Left ventricle myocardium inferior (tissue), 1 donor: ENCODE results near the gene CYB5B. TPM values are rescaled to one million over a fixed set of nuclear protein-coding genes. Genes with fewer than 3 reads are reported as not detected.

Source experiments
- DNase-seq: peaks from one replicate; pipeline ENCODE4 v3.0.0-alpha.2; 2020
- H3K27ac ChIP-seq: fragments of 200-600 bp; replicated peaks from 2 replicates; pipeline ENCODE4 v1.8.0; 2021
- H3K27me3 ChIP-seq: fragments of 200-600 bp; 2 replicates; pipeline ENCODE4 v1.8.0; 2021; ENCODE audit warnings: low read depth
- H3K36me3 ChIP-seq: fragments of 200-600 bp; 2 replicates; pipeline ENCODE4 v1.8.0; 2021
- H3K4me1 ChIP-seq: fragments of 200-600 bp; 2 replicates; pipeline ENCODE4 v1.8.0; 2021
- H3K4me3 ChIP-seq: fragments of 200-600 bp; 2 replicates; pipeline ENCODE4 v1.8.0; 2021; ENCODE audit warnings: mild to moderate bottlenecking, moderate library complexity
- H3K9me3 ChIP-seq: fragments of 200-600 bp; replicated peaks from 2 replicates; pipeline ENCODE4 v1.8.0; 2021
- intact Hi-C: fragments of 100-400 bp; cut with micrococcal nuclease; formaldehyde crosslinking; loops from one replicate; pipeline ENCODE4 v1.11.0; 2022
- total RNA-seq: library from RNA; stranded (reverse); fragmentation: NEBNext Ultra II Directional; extraction: Animal tissue kit (Norgen Biotek cat#: 25700); gene quantifications from one replicate; pipeline ENCODE4 v1.2.1, GENCODE V29; 2021
- TF ChIP-seq, protein P1 (sequence below): fragments of 200-600 bp; IDR thresholded peaks from 2 replicates; pipeline ENCODE4 v1.8.0; 2021; ENCODE audit warnings: antibody characterized with exemption, mild to moderate bottlenecking, borderline replicate concordance
- donor health status: DM: no; HTN: yes; CAD: no; lungs with severe emphysema.

Gene CYB5B
- total RNA-seq, 1 donor from 2014 or later, result 69.0 TPM

DNA sequence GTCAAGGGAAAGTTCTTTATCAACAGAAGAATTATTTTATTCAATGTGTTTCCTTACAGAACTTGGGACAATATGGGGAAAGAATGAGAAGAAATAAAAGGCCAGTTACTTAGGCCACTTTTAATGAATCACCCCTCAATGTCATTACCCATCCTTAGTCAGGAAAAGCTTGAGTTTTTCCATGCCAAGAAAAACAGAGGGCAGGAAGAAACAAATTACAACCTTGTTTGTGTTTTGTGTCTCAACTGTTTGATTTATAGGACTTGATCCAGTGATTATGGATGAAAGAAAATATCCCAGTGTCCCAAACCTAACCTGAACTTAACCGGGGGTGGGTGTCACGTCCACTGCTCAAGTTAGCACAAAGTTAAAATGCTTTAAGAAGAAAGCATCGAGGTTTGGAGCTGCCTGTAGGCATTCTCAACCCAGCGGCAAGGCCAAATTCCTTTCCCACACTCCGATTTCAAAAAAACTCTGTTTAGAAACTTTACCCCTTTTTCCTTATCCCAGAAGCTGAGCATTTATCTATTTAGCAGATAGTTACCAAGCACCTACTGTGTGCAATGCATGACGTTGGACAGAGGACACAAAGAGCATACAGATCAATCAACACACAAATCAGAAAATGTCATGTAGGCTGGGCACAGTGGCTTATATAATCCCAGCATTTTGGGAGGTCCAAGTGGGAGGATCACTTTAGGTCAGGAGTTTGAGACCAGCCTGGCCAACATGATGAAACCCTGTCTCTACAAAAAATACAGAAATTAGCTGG, 14.0 kb upstream of the CYB5B start:
- Histone ChIP-seq H3K4me3 (no peak overlapping the region), H3K36me3 (no peaks in the 10 kb centered on the region), H3K9me3 (no peaks in the 10 kb centered on the region), H3K4me1 (peaks cover 24% of the 10 kb centered on the region), H3K27me3 (no peaks in the 10 kb centered on the region), H3K27ac (peak overlapping the region; percentile 41)
- no peak for DNase-seq
- TF ChIP-seq, protein P1, sequence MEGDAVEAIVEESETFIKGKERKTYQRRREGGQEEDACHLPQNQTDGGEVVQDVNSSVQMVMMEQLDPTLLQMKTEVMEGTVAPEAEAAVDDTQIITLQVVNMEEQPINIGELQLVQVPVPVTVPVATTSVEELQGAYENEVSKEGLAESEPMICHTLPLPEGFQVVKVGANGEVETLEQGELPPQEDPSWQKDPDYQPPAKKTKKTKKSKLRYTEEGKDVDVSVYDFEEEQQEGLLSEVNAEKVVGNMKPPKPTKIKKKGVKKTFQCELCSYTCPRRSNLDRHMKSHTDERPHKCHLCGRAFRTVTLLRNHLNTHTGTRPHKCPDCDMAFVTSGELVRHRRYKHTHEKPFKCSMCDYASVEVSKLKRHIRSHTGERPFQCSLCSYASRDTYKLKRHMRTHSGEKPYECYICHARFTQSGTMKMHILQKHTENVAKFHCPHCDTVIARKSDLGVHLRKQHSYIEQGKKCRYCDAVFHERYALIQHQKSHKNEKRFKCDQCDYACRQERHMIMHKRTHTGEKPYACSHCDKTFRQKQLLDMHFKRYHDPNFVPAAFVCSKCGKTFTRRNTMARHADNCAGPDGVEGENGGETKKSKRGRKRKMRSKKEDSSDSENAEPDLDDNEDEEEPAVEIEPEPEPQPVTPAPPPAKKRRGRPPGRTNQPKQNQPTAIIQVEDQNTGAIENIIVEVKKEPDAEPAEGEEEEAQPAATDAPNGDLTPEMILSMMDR, result no peak
- intact Hi-C loops, result no loop called here

DNA sequence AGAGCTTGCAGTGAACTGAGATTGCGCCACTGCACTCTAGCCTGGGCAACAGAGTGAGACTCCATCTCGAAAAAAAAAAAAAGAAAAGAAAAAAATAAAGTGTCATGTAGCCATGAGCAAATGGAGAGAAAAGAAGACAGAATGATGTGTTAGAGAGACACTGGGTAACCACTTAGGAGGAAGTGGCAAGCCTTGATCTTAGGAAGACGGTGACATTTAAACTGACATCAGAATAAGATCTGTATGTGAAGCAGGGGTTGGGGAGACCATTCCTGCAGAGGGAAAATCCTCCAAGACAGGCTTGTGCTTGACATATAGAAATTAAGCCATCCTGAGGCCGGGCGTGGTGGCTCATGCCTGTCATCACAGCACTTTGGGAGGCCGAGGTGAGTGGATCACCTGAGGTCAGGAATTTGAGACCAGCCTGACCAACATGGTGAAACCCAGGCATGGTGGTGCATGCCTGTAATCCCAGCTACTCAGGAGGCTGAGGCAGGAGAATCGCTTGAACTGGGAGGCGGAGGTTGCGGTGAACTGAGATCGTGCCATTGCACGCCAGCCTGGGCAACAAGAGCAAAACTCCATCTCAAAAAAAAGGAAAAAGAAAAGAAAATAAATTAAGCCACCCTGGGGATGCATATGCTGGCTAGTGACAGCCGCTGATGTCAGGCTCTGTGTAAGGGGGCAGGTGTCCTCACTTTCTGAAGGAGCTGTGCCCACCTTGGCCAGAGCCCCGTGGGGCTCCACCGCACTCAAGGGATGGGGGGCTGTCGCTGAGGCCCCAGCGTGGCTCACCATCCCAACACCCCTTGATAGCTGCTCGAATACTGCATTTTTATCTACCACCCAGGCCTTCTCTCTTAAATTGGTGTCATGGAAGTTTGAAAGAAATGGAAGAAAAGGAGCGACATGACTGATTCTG, 13.1 kb upstream of the CYB5B start:
- TF ChIP-seq, protein P1, result no peak
- no peak for DNase-seq
- Histone ChIP-seq H3K4me1 (peaks cover 19% of the 10 kb centered on the region), H3K4me3 (no peak overlapping the region), H3K27ac (no peak overlapping the region), H3K27me3 (no peaks in the 10 kb centered on the region), H3K36me3 (no peaks in the 10 kb centered on the region), H3K9me3 (no peaks in the 10 kb centered on the region)
- intact Hi-C loops, result no loop called here

DNA sequence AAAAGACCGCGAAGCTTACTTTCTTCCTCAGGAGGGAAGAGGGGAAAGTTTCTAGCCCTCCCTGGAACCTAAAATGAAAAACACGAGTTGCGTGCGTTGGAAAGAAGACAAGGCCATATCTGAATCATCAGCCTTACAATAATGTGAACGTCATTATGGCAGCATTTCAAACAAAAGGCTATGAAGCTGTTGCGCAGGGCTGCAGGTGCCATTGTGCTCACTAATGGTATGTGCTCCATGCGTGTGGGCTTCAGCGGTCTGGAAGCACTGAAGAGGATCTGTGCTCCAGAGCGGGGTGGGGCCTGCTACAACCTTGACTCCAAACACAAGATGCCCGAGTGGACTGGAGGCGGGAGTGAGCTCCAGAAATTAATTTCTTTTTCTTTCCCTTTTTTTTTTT, 12.1 kb upstream of the CYB5B start:
- DNase-seq, result no peak
- H3K36me3 ChIP-seq, result no peaks in the 10 kb centered on the region
- intact Hi-C loops, result no loop called here
- TF ChIP-seq, protein P1, result no peak
- H3K27me3 ChIP-seq, result no peaks in the 10 kb centered on the region
- peaks cover 20% of the 10 kb centered on the region for H3K4me1 ChIP-seq
- no peak overlapping the region for H3K4me3 ChIP-seq
- H3K9me3 ChIP-seq, result no peaks in the 10 kb centered on the region
- H3K27ac ChIP-seq, result no peak overlapping the region

GRCh38 chr16:69413045-69413664, 11.3 kb upstream of the CYB5B start:
- Histone ChIP-seq H3K27ac (no peak overlapping the region), H3K4me1 (peaks cover 27% of the 10 kb centered on the region), H3K4me3 (no peak overlapping the region), H3K27me3 (no peaks in the 10 kb centered on the region), H3K9me3 (no peaks in the 10 kb centered on the region), H3K36me3 (no peaks in the 10 kb centered on the region)
- TF ChIP-seq, protein P1, result no peak
- intact Hi-C loops, result no loop called here
- DNase-seq, result no peak

- Histone ChIP-seq H3K36me3 (no peaks in the 10 kb centered on the region), H3K9me3 (no peaks in the 10 kb centered on the region), H3K27ac (peak overlapping the region; percentile 47), H3K4me3 (no peak overlapping the region), H3K4me1 (peaks cover 12% of the 10 kb centered on the region), H3K27me3 (no peaks in the 10 kb centered on the region)
- DNase-seq, result no peak
- intact Hi-C loops, result no loop called here
- TF ChIP-seq, protein P1, result no peak
Observed at GRCh38 chr16:69417520-69418199, 6.8 kb upstream of the CYB5B start.
